Gastroesophageal sphincter (tissue), 4 donors: ENCODE data around the gene ZBTB24. TPM values are rescaled to one million over a fixed set of nuclear protein-coding genes. Genes with fewer than 3 reads are reported as not detected.
A peak's percentile ranks its signal among the peaks of the same experiment; 100 is the strongest.

Experiments
- ATAC-seq: fragments of 150-250 bp; one replicate; pipeline ENCODE4 v1.9.1; 2016; ENCODE audit warnings: mild to moderate bottlenecking, moderate library complexity
- H3K27ac ChIP-seq, 4 donors: fragments of 200-600 bp; sonication (generic) in 3 of 4; 1 replicate in 3 of 4; 2 replicates in 1 of 4; pipeline ENCODE4 v1.5.1; 2016 to 2019
- H3K27me3 ChIP-seq: fragments of 200-600 bp; sonication (generic); one replicate; pipeline ENCODE4 v1.5.1; 2019
- H3K36me3 ChIP-seq, 2 donors: fragments of 200-600 bp; sonication (generic); one replicate each; pipeline ENCODE4 v1.5.1; 2019; ENCODE audit warnings: control low read depth in 1 of 2
- H3K4me1 ChIP-seq, 3 donors: fragments of 200-600 bp; sonication (generic); 1 replicate in 2 of 3; 2 replicates in 1 of 3; pipeline ENCODE4 v1.5.1; 2016 to 2019; ENCODE audit warnings: control low read depth in 2 of 3
- H3K4me3 ChIP-seq, 2 donors: fragments of 200-600 bp; sonication (generic); one replicate each; pipeline ENCODE4 v1.5.1; 2019; ENCODE audit warnings: mild to moderate bottlenecking in 1 of 2, moderate library complexity in 1 of 2
- H3K9me3 ChIP-seq, 3 donors: fragments of 200-600 bp; sonication (generic); one replicate each; pipeline ENCODE4 v1.5.1; 2017 to 2019; ENCODE audit warnings: control low read depth in 2 of 3
- CTCF ChIP-seq, 4 experiments: fragments of 200-600 bp in 2 of 4; fragments of 450-650 bp in 2 of 4; sonication (generic) in 1 of 4; IDR thresholded peaks; one replicate each; pipeline ENCODE4 v1.5.1; 2017 to 2019; ENCODE audit warnings: antibody characterized with exemption in 4 of 4, mild to moderate bottlenecking in 2 of 4, moderate library complexity in 2 of 4
- EP300 ChIP-seq: sonication (generic); formaldehyde crosslinking; IDR thresholded peaks from one replicate; pipeline ENCODE4 v1.6.1; 2017; ENCODE audit warnings: antibody characterized with exemption, mild to moderate bottlenecking
- POLR2A ChIP-seq, 2 donors: fragments of 450-650 bp; IDR thresholded peaks; one replicate each; pipeline ENCODE4 v1.6.1; 2017; ENCODE audit warnings: antibody characterized with exemption in 2 of 2, mild to moderate bottlenecking in 2 of 2, moderate library complexity in 1 of 2
- POLR2AphosphoS5 ChIP-seq: sonication (generic); formaldehyde crosslinking; IDR thresholded peaks from one replicate; pipeline ENCODE4 v1.6.1; 2017; ENCODE audit warnings: antibody characterized with exemption
- WGBS, 2 donors: methylation state at CpG; one replicate each; pipeline ENCODE4 v1.1.5; 2018; ENCODE audit warnings: low coverage in 1 of 2; 5-methylcytosine and 5-hydroxymethylcytosine counted together
- total RNA-seq, 4 donors: library from RNA; depleted of rRNA; stranded (reverse); fragments of >200 nt; gene quantifications; one replicate each; pipeline ENCODE4 v1.1.0, GENCODE V29; 2016

Gene ZBTB24
- total RNA-seq, 4 donors from 2014 or later, result 6.2 to 8.9 (median 7.0) TPM

GRCh38 chr6:109485266-109485935 lies 2.4 kb upstream of the ZBTB24 start:
- no peak for ATAC-seq
- no peak for TF ChIP-seq POLR2AphosphoS5
- TF ChIP-seq CTCF (IDR thresholded peaks at IDR 0.05), result no peak
- no peak for TF ChIP-seq POLR2A (IDR thresholded peaks at IDR 0.05)
- no peak for TF ChIP-seq EP300
- H3K27me3 ChIP-seq, result no peaks in the 10 kb centered on the region
- no peaks in the 10 kb centered on the region for H3K9me3 ChIP-seq
- no peak overlapping the region for H3K4me3 ChIP-seq
- peaks cover 0 to 14% of the 10 kb centered on the region in 2 donors for H3K36me3 ChIP-seq
- no peak overlapping the region for H3K27ac ChIP-seq
- peaks cover 3 to 28% (median 19%) of the 10 kb centered on the region in 3 donors for H3K4me1 ChIP-seq
- WGBS, 2 donors, result 61 to 65% methylated on average over 3 of the region's 3 CpGs

- Histone ChIP-seq H3K4me1 (peaks cover 4 to 41% (median 25%) of the 10 kb centered on the region in 3 donors), H3K27ac (peak overlapping the region; percentile 12 to 92 (median 85)), H3K36me3 (peaks cover 0 to 14% of the 10 kb centered on the region in 2 donors), H3K27me3 (no peaks in the 10 kb centered on the region), H3K4me3 (peak overlapping the region in 1 of 2 donors; percentile 100), H3K9me3 (no peaks in the 10 kb centered on the region)
- WGBS, 2 donors, result 30 to 34% methylated on average over 3 of the region's 3 CpGs
- TF ChIP-seq POLR2AphosphoS5, result no peak
- no peak for TF ChIP-seq EP300
- TF ChIP-seq POLR2A (IDR thresholded peaks at IDR 0.05), result no peak
- no peak for TF ChIP-seq CTCF (IDR thresholded peaks at IDR 0.05)
- ATAC-seq, result no peak
These were observed 1.1 kb upstream of the ZBTB24 start for GRCh38 chr6:109484122-109484521.

GRCh38 chr6:109483735-109484057 lies 677 bp upstream of the ZBTB24 start:
- H3K4me3 ChIP-seq, result peak overlapping the region; percentile 97 to 100
- H3K9me3 ChIP-seq, result no peaks in the 10 kb centered on the region
- H3K27me3 ChIP-seq, result no peaks in the 10 kb centered on the region
- no peak for TF ChIP-seq CTCF (IDR thresholded peaks at IDR 0.05)
- no peak for TF ChIP-seq POLR2AphosphoS5
- no peak for TF ChIP-seq POLR2A (IDR thresholded peaks at IDR 0.05)
- TF ChIP-seq EP300, result no peak
- 0 to 8% methylated on average over 5 to 6 of the region's 6 CpGs for WGBS, 2 donors
- peaks cover 0 to 14% of the 10 kb centered on the region in 2 donors for H3K36me3 ChIP-seq
- H3K4me1 ChIP-seq, result peaks cover 4 to 45% (median 26%) of the 10 kb centered on the region in 3 donors
- H3K27ac ChIP-seq, result peak overlapping the region; percentile 12 to 92 (median 85)
- ATAC-seq, result peak; percentile 6

- Histone ChIP-seq H3K4me1 (peaks cover 4 to 67% (median 32%) of the 10 kb centered on the region in 3 donors), H3K27me3 (no peaks in the 10 kb centered on the region), H3K36me3 (peaks cover 0 to 39% of the 10 kb centered on the region in 2 donors), H3K9me3 (no peaks in the 10 kb centered on the region), H3K27ac (no peak overlapping the region), H3K4me3 (no peak overlapping the region)
- TF ChIP-seq CTCF (IDR thresholded peaks at IDR 0.05) (no peak), EP300 (no peak), POLR2AphosphoS5 (no peak), POLR2A (IDR thresholded peaks at IDR 0.05) (no peak)
- no peak for ATAC-seq
- WGBS, 2 donors, result 93 to 97% methylated on average over 4 to 7 of the region's 7 CpGs
These were observed 2.0 kb downstream of the ZBTB24 start for GRCh38 chr6:109480993-109481480.
